Smooth muscle cell (in vitro differentiated cells): ENCODE results near the gene TAF4. TPM values are rescaled to one million over a fixed set of nuclear protein-coding genes. Genes with fewer than 3 reads are reported as not detected.

Experiments used
- DNase-seq: peaks from one replicate; lab custom pipeline; 2025; ENCODE audit not compliant: unreplicated experiment; lab: John Stamatoyannopoulos, UW
- H2AFZ ChIP-seq: fragments of 200-600 bp; sonication (generic); 2 replicates; pipeline ENCODE4 v1.6.0; 2016; ENCODE audit warnings: antibody characterized with exemption, low read depth, mild to moderate bottlenecking
- H3F3A ChIP-seq: fragments of 200-600 bp; sonication (generic); 2 replicates; pipeline ENCODE4 v1.6.0; 2017; ENCODE audit warnings: antibody characterized with exemption, low read depth
- H3K27ac ChIP-seq: fragments of 200-600 bp; sonication (generic); 2 replicates; pipeline ENCODE4 v1.5.1; 2016; ENCODE audit warnings: low read depth, mild to moderate bottlenecking
- H3K27me3 ChIP-seq: fragments of 200-600 bp; sonication (generic); 2 replicates; pipeline ENCODE4 v1.6.1; 2016; ENCODE audit warnings: low read depth, mild to moderate bottlenecking
- H3K36me3 ChIP-seq: fragments of 200-600 bp; sonication (generic); 2 replicates; pipeline ENCODE4 v1.5.1; 2016; ENCODE audit warnings: low read depth
- H3K4me1 ChIP-seq: fragments of 200-600 bp; sonication (generic); 2 replicates; pipeline ENCODE4 v1.5.1; 2016; ENCODE audit warnings: low read depth
- H3K4me2 ChIP-seq: fragments of 200-600 bp; sonication (generic); 2 replicates; pipeline ENCODE4 v1.6.0; 2016; ENCODE audit warnings: mild to moderate bottlenecking
- H3K4me3 ChIP-seq: fragments of 200-600 bp; sonication (generic); 2 replicates; pipeline ENCODE4 v1.5.1; 2016; ENCODE audit warnings: mild to moderate bottlenecking
- H3K79me2 ChIP-seq: fragments of 200-600 bp; sonication (generic); 2 replicates; pipeline ENCODE4 v1.6.0; 2016; ENCODE audit warnings: low read depth, mild to moderate bottlenecking
- H3K9ac ChIP-seq: fragments of 200-600 bp; sonication (generic); 2 replicates; pipeline ENCODE4 v1.6.0; 2016; ENCODE audit warnings: low read depth
- H3K9me3 ChIP-seq: fragments of 200-600 bp; sonication (generic); replicated peaks from 2 replicates; pipeline ENCODE4 v1.5.1; 2016; ENCODE audit warnings: low read depth
- H4K20me1 ChIP-seq: fragments of 200-600 bp; sonication (generic); 2 replicates; pipeline ENCODE4 v1.6.0; 2016; ENCODE audit warnings: low read depth
- WGBS: methylation state at CpG from one replicate; pipeline ENCODE4 v1.1.7; 2016; ENCODE audit warnings: low lambda C conversion rate; 5-methylcytosine and 5-hydroxymethylcytosine counted together
- polyA plus RNA-seq: library from polyadenylated mRNA; unstranded; fragments of >200 nt; fragmentation: Nextera tagmentation; extraction: Ambion mirVana; gene quantifications from 2 replicates; pipeline ENCODE4 v1.2.1, GENCODE V29; 2016
- total RNA-seq: library from RNA; depleted of rRNA; stranded (reverse); fragments of >200 nt; gene quantifications from 2 replicates; pipeline ENCODE4 v1.2.3, GENCODE V29; 2014
- TF ChIP-seq, protein P1 (sequence below): fragments of 200-600 bp; sonication (generic); IDR thresholded peaks from 2 replicates; pipeline ENCODE4 v1.5.1; 2017; ENCODE audit warnings: borderline replicate concordance, mild to moderate bottlenecking, antibody characterized with exemption; ENCODE audit not compliant: insufficient read depth, poor library complexity, severe bottlenecking

Gene TAF4
- total and polyA plus RNA-seq, 2 experiments from 2014 or later: 0.67 to 8.5 TPM

DNA sequence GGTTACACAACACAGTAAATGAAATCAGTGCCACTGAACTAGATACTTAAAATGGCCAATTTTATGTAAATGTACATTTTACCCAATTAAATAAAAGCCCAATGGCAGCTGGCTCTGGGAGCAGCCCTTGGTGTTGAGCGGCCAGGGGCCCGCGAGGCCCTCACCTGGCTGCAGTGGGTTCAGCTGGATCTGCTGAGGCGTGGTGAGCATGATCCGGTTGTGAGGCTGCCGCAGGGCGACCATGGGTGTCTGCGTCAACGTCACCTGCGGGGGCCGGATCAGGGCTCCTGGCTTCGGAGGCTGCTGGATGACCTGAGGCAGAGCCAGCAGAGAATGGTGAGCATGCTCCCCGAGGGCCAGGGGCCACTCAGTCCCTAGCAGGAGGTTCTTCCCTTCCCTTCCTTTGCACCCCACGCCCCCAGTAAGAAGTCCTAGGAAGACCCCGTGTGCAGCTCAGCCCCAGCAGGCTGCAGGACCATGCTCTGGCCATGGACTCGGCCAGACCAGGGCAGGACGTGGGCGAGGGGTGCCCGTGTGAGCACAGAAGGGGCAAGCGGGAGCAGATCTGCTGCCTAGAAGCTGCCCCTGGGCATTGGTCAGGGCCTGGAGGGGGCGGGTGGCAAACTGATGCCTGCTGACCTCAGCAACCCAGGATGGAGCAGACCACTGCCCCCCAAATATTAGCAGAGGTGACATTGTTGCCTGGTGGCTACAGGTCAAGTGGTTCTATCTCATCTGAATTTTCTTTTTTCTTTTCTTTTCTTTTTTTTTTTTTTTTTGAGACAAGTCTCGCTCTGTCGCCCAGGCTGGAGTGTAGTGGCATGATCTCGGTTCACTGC, 61.9 kb downstream of the TAF4 start:
- H2AFZ ChIP-seq: no peak overlapping the region
- H3K4me3 ChIP-seq: no peak overlapping the region
- no peaks in the 10 kb centered on the region for H3K9me3 ChIP-seq
- no peak for DNase-seq
- no peak overlapping the region for H3K27ac ChIP-seq
- no peaks in the 10 kb centered on the region for H3K27me3 ChIP-seq
- no peaks in the 10 kb centered on the region for H3K36me3 ChIP-seq
- TF ChIP-seq, protein P1, sequence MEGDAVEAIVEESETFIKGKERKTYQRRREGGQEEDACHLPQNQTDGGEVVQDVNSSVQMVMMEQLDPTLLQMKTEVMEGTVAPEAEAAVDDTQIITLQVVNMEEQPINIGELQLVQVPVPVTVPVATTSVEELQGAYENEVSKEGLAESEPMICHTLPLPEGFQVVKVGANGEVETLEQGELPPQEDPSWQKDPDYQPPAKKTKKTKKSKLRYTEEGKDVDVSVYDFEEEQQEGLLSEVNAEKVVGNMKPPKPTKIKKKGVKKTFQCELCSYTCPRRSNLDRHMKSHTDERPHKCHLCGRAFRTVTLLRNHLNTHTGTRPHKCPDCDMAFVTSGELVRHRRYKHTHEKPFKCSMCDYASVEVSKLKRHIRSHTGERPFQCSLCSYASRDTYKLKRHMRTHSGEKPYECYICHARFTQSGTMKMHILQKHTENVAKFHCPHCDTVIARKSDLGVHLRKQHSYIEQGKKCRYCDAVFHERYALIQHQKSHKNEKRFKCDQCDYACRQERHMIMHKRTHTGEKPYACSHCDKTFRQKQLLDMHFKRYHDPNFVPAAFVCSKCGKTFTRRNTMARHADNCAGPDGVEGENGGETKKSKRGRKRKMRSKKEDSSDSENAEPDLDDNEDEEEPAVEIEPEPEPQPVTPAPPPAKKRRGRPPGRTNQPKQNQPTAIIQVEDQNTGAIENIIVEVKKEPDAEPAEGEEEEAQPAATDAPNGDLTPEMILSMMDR: no peak
- 97% methylated on average over 24 of the region's 24 CpGs for WGBS
- no peak overlapping the region for H3K4me2 ChIP-seq
- no peaks in the 10 kb centered on the region for H3K4me1 ChIP-seq
- H3K9ac ChIP-seq: no peak overlapping the region
- no peaks in the 10 kb centered on the region for H3K79me2 ChIP-seq
- H4K20me1 ChIP-seq: no peaks in the 10 kb centered on the region
- H3F3A ChIP-seq: no peaks in the 10 kb centered on the region

- Histone ChIP-seq H3K4me3 (no peak overlapping the region), H2AFZ (no peak overlapping the region), H3K9me3 (no peaks in the 10 kb centered on the region), H3F3A (no peaks in the 10 kb centered on the region), H3K79me2 (no peaks in the 10 kb centered on the region), H3K36me3 (no peaks in the 10 kb centered on the region), H3K27me3 (no peaks in the 10 kb centered on the region), H3K4me2 (no peak overlapping the region), H3K4me1 (no peaks in the 10 kb centered on the region), H3K27ac (no peak overlapping the region), H3K9ac (no peak overlapping the region), H4K20me1 (no peaks in the 10 kb centered on the region)
- DNase-seq: no peak
- WGBS: 92% methylated on average over 18 of the region's 18 CpGs
- TF ChIP-seq, protein P1: no peak
These were observed 62.7 kb downstream of the TAF4 start for GRCh38 chr20:62002882-62003480.

DNA sequence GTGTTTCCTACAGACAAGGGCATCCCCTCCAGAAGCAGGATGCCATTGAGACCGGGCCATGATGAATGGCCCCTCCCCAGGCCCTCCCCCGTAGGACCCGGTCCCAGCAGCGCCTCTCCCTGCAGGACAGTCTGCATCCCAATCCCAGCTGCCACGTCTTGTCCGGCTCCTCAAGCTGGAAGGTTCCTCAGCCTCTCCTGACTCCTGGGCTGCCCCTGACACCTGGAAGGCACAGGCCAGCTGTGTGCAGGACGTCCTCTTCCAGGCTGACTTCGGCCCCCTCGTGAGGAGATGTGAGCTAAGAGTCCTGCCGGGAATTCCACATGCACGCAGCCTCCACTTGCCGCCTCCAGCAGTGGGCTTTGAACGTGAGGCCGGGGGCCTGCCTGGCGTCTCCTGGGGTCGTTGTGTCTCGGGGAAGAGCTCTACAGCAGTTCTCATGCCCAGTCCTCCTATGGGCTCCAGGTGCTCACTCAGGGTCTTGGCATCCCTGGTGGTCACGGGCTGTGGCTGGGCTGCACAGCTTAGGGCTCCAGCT, 64.4 kb downstream of the TAF4 start:
- H3K4me1 ChIP-seq: no peaks in the 10 kb centered on the region
- DNase-seq: no peak

More for the DNA sequence above, 64.4 kb downstream of the TAF4 start:
- TF ChIP-seq, protein P1: no peak
- H3K79me2 ChIP-seq: no peaks in the 10 kb centered on the region
- no peaks in the 10 kb centered on the region for H3K9me3 ChIP-seq
- H3K4me2 ChIP-seq: no peak overlapping the region
- no peaks in the 10 kb centered on the region for H3K27me3 ChIP-seq
- no peaks in the 10 kb centered on the region for H3K36me3 ChIP-seq
- 97% methylated on average over 18 of the region's 18 CpGs for WGBS
- no peak overlapping the region for H2AFZ ChIP-seq
- no peaks in the 10 kb centered on the region for H4K20me1 ChIP-seq
- no peak overlapping the region for H3K27ac ChIP-seq
- H3K4me3 ChIP-seq: no peak overlapping the region
- no peak overlapping the region for H3K9ac ChIP-seq
- no peaks in the 10 kb centered on the region for H3F3A ChIP-seq
